Measurements from ENCODE around the gene SYNJ1. TPM values are rescaled to one million over a fixed set of nuclear protein-coding genes. Genes with fewer than 3 reads are reported as not detected.
"Not testable (repeated sequence)": the region's sequence is repeated elsewhere in the genome, so short reads cannot be mapped to it uniquely, and the experiment has no call there.

The SYNJ1 gene
- total RNA-seq, 1 experiment from 2014 or later = 2.9 TPM

GRCh38 chr21:32741336-32741735 is 13.5 kb upstream of the SYNJ1 start:
- no peak for DNase-seq (ENCODE audit: extremely low read depth, low read depth)

- no peak for DNase-seq (ENCODE audit: extremely low read depth, low read depth)
These were observed 12.1 kb upstream of the SYNJ1 start for GRCh38 chr21:32739946-32740345.

GRCh38 chr21:32736083-32736482 is 8.3 kb upstream of the SYNJ1 start:
- not testable (repeated sequence) for DNase-seq (ENCODE audit: extremely low read depth, low read depth)

- no peak for DNase-seq (ENCODE audit: extremely low read depth, low read depth)
These were observed 7.7 kb upstream of the SYNJ1 start for GRCh38 chr21:32735524-32735923.

GRCh38 chr21:32733990-32734613 is 6.3 kb upstream of the SYNJ1 start:
- no peak for DNase-seq (ENCODE audit: extremely low read depth, low read depth)

- DNase-seq (ENCODE audit: extremely low read depth, low read depth) = no peak
These were observed 5.5 kb upstream of the SYNJ1 start for GRCh38 chr21:32733356-32733755.

GRCh38 chr21:32732544-32732943 is 4.7 kb upstream of the SYNJ1 start:
- no peak for DNase-seq (ENCODE audit: extremely low read depth, low read depth)

GRCh38 chr21:32728848-32729247 is 1.0 kb upstream of the SYNJ1 start:
- no peak for DNase-seq (ENCODE audit: extremely low read depth, low read depth)

GRCh38 chr21:32728456-32728839 is 635 bp upstream of the SYNJ1 start:
- no peak for DNase-seq (ENCODE audit: extremely low read depth, low read depth)

- no peak for DNase-seq (ENCODE audit: extremely low read depth, low read depth)
These were observed 750 bp downstream of the SYNJ1 start for GRCh38 chr21:32726839-32727686.

GRCh38 chr21:32719085-32719484 is 8.7 kb downstream of the SYNJ1 start:
- no peak for DNase-seq (ENCODE audit: extremely low read depth, low read depth)

- no peak for DNase-seq (ENCODE audit: extremely low read depth, low read depth)
These were observed 9.9 kb downstream of the SYNJ1 start for GRCh38 chr21:32717851-32718316.

GRCh38 chr21:32716486-32716885 is 11.3 kb downstream of the SYNJ1 start:
- DNase-seq (ENCODE audit: extremely low read depth, low read depth) = no peak

GRCh38 chr21:32713726-32714125 is 14.1 kb downstream of the SYNJ1 start:
- DNase-seq (ENCODE audit: extremely low read depth, low read depth) = no peak

- no peak for DNase-seq (ENCODE audit: extremely low read depth, low read depth)
These were observed 15.2 kb downstream of the SYNJ1 start for GRCh38 chr21:32712641-32713040.

GRCh38 chr21:32712043-32712442 is 15.8 kb downstream of the SYNJ1 start:
- no peak for DNase-seq (ENCODE audit: extremely low read depth, low read depth)

- no peak for DNase-seq (ENCODE audit: extremely low read depth, low read depth)
These were observed 16.8 kb downstream of the SYNJ1 start for GRCh38 chr21:32710987-32711386.

GRCh38 chr21:32710069-32710784 is 17.6 kb downstream of the SYNJ1 start:
- DNase-seq (ENCODE audit: extremely low read depth, low read depth) = no peak

- no peak for DNase-seq (ENCODE audit: extremely low read depth, low read depth)
These were observed 19.7 kb downstream of the SYNJ1 start for GRCh38 chr21:32708069-32708468.

GRCh38 chr21:32705901-32706300 is 21.9 kb downstream of the SYNJ1 start:
- DNase-seq (ENCODE audit: extremely low read depth, low read depth) = no peak

GRCh38 chr21:32705139-32705538 is 22.7 kb downstream of the SYNJ1 start:
- DNase-seq (ENCODE audit: extremely low read depth, low read depth) = no peak
